Right forelimb (tissue), 1 donor: ENCODE results near the gene LIPJ.

Experiments used
- DNase-seq: peaks from one replicate; pipeline ENCODE4 v3.0.0-alpha.2; 2018

The LIPJ gene, protein sequence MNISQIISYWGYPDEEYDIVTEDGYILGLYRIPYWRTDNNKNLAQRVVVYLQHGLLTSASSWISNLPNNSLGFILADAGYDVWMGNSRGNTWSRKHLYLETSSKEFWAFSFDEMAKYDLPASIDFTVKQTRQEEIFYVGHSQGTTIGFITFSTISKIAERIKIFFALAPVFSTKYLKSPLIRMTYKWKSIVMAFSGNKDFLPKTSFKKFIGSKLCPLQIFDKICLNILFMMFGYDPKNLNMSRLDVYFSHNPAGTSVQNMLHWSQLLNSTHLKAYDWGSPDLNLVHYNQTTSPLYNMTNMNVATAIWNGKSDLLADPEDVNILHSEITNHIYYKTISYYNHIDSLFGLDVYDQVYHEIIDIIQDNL

DNA sequence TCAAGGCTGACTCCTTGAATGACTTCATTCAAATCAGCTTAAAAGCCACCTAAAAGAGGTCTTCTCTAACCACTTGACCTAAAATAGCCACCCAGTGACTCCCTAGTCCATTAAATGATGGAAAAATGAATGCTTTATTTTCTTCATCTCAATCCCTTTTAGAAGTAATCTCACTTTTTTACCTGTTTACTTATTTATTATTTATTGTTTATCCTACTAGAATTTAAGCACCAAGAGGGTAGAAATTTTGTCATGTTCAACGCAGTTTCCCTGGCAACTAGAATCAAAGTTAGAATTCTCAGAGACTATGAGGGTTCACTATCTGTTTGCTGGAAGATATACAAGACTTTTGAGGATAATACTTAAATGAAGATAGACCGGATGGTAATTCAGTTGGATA is at the start of gene LIPJ:
Gene LIPJ (plus strand): TSS at position 301 of the 400 bp plus-strand sequence. CDS start 3,926 bp downstream, outside the sequence.
- DNase-seq = no peak

- no peak for DNase-seq
Observed at GRCh38 chr10:88537322-88537721, 49.2 kb upstream of the LIPJ start.

- no peak for DNase-seq
Observed at GRCh38 chr10:88538048-88538447, 48.5 kb upstream of the LIPJ start.

DNA sequence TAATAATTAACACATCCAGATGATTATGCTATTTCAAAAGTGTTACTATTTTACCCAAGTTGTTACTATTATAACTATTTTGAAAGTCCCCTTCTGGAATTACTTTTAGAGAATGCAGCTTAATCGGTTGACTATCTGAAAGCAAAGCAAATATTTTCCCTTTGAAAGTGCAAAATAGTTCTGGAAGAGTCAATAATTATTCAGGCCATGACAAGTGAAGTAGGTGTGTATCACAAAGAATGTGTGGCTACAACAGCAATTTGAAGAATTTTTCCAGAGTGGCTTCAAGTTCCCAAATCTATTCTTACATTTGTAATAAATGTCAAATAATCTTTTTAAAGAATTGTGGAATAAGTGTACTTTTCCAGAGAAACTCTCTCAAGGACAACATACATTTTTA is 46.2 kb upstream of the LIPJ start:
- DNase-seq = no peak

GRCh38 chr10:88541116-88541626 is 45.4 kb upstream of the LIPJ start:
- DNase-seq = no peak

GRCh38 chr10:88542522-88542921 is 44.0 kb upstream of the LIPJ start:
- no peak for DNase-seq

- no peak for DNase-seq
Observed at GRCh38 chr10:88544140-88544870, 42.3 kb upstream of the LIPJ start.

- DNase-seq = no peak
Observed at GRCh38 chr10:88545359-88545758, 41.2 kb upstream of the LIPJ start.

DNA sequence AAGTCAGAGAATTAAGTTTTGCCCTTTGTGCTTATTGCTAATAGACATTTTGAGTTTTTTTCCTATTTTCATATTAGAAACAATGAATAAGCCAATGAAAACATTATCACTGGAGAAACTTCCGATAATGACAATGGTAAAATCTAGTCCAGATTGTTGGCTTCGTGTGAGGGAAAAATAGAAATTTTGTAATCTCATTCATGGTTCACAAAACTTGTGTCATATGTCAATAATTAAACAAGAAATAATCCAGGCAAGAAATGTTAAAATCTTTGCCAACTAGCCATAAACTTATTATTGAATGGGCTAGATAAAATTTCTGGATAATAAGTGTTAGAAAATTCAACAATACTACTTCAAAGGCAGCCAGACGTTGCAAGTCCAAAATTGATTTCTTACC is 40.1 kb upstream of the LIPJ start:
- no peak for DNase-seq

DNA sequence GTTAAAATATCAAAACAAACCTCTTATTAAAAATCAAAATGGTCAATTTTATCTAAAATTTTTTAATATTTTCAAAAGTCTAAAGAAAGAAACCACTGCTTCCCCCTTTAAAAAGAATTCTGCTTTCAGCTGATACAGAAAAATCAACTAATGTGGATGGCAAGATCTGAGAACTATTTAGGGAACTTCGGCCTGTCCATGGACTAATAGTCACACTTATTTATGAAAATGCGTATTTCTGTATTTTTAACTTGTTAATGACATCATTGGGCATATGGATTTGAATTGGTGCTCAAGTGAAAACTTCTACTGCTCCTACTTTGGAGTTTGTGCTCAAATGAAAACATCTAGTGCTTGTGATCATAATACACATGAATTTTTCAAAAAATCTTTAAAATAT is 35.3 kb upstream of the LIPJ start:
- DNase-seq = no peak

DNA sequence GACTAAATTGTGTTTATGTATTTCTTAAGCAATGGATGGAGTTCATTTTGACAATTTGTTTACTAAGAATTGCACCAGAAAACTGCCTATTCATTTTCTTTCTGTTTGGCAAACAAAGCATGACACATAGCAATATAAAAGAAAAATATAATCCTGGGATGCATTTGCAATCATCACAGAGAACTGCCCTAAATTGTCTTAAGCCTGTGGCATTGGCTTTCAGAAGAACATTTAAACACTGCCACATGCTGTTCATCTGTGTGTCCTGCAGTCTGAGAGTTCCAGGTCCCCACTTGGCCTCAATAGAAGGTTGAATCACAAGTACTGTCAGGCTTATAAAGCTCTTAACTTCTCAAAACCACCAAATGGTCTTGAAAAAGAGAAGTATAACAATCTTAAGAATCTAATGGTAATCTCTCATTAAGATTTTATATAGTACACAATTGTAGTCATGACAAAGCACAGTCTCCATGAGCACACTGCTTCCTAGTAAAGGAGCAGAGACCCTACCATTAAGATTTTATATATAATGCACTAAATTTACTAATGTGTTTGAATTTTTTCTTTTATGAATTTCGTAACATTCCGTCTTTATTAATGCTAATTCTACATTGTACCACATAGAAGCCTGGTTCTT is 33.3 kb upstream of the LIPJ start:
- no peak for DNase-seq

DNA sequence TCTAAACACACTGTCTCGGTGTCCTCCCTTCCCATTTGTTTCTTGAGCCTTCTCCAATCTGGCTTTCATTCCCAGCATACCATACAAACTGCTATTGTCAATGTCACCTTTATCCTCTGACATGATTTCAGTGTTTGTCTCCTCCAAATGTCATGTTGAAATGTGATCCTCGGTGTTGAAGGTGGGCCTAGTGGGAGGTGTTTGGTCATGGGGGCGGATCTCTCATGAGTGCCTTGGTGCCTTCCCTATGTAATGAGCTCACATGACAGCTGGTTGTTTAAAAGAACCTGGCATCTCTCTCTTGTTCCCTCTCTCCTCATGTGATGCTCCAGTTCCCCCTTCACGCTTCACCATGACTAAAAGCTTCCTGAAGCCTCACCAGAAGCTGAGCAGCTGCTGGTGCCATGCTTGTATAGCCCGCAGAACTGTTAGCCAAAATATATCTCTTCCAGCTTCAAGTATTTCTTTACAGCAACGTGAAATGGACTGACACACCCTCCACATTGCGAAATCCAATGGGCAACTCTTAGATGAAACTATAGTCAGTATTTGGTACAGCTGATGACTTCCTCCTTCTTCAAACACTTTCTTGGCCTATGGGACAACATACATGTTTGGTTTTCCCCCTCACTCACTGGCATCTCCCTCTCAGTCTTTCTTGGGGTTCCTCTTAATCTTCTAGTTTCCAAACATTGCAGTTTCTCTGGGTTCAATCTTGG is 31.2 kb upstream of the LIPJ start:
- DNase-seq = no peak

- DNase-seq = no peak
Observed at GRCh38 chr10:88557256-88557655, 29.3 kb upstream of the LIPJ start.

- no peak for DNase-seq
Observed at GRCh38 chr10:88557658-88558057, 28.9 kb upstream of the LIPJ start.

DNA sequence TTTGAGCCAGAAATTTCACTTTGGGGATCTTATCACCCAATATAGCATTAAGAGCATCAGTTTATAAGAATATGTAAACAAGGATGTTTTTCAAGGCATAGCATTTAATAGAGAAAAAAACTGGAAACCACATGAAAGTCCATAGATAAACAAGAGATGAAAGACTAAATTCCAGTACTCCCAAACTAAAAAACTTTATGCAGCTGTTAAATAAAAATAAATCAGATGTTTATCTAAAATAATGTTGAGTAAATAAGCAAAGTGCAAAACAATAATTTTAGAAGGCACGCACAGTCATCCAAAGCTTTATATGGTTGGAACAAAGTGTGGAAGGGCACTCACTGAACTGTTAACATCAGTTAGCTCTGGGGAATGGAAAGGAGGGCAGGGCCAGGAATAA is 24.4 kb upstream of the LIPJ start:
- DNase-seq = no peak

DNA sequence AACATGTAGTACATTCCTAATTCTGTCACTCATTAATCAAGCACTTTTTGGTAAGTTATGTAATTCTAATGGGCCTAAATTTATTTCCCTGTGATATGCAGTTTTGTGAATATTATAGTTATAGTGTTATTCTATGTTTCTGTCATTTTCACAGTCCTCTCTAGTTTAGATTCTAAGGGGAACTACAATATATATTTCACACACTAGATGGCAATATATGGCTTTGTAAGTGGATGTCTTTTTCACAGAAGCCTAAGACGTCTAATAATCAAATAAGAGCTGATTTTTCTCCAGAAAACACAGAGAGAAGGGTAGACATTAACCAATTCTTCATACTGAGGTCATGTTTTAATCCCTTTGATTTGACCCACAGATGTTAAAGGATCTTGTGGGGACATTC is 21.5 kb upstream of the LIPJ start:
- DNase-seq = no peak

- no peak for DNase-seq
Observed at GRCh38 chr10:88582411-88582805, 4.2 kb upstream of the LIPJ start.

DNA sequence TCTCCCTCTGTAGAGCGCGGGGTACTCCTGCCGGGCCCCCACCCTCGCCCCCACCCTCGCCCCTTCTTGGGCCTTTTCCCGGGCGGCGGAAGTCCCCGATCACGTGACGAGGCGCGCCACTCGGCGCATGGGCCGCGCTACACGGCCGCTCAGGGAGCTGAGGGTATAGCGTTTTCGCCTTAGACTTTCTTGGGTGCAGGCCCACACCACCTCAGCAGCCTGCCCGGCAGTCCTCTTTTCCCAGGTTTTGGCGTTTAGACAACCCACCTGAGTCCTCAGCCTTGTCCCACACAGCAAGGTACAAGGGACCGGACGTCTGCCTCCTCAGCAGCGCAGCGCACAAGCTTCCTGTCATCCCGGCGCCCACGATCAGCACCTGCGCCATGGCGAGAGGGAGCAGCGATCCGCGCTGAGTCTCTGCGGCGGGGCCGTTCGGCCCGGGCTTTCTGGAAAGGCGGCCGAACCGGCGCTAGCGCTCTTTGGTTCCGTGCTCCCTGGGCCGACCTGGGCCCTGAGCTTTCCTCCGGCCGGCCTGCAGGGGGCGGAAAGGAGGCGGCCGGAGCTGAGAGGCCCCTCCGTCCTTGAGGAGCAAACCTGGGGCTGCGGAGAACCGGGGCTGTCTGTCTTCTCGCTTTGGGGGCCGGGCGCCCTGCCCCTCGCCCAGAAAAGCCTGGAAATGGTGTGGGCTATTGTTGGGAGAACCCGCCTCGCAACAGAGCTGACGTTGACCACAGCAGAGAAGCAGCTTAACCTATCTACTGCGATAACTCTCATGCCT is 3.6 kb upstream of the LIPJ start, which contains the start of gene RNLS:
Gene RNLS (minus strand): TSS at position 513 of the 778 bp plus-strand sequence.
- peak; percentile 85 for DNase-seq

- no peak for DNase-seq
Observed at GRCh38 chr10:88583584-88583957, 3.0 kb upstream of the LIPJ start.

DNA sequence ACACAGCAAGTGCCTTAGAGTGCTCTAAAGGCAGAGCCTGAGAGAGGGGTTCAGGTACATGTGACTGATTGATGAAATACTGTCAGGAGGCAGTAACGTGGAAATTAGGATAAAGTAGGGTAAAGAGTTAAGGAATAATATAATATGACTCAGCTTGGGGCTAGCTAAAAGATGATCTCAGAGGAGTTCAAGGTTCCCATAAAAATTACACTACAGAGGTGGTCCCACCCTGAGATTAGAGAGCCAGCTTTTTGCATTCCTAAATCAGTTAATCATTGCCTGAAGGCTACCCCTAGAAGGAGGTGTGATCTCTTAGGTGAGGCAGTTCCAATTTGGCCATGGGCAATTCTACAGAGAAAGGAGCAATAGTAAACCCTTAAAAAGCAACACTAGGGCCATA is 5.8 kb downstream of the LIPJ start:
- no peak for DNase-seq

DNA sequence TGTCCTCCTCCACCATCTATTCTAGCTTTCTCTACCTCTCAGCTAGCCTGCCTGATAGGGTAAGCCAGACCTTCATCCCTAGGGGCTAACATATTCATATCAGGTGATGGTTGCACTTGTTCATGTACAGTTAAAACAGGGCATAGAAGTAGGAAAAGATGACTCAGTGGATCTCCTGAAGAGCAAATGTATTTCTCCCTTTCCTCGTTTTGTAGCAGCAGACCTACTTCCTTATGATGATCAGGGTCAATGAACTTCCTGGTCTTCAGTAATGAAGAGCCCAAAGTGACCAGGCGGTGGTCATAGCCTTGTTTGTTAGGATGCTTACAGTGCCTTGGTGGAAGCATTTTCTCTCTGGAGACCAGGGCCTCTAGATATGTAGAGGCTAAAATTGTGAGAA is 6.3 kb downstream of the LIPJ start:
- DNase-seq = no peak

DNA sequence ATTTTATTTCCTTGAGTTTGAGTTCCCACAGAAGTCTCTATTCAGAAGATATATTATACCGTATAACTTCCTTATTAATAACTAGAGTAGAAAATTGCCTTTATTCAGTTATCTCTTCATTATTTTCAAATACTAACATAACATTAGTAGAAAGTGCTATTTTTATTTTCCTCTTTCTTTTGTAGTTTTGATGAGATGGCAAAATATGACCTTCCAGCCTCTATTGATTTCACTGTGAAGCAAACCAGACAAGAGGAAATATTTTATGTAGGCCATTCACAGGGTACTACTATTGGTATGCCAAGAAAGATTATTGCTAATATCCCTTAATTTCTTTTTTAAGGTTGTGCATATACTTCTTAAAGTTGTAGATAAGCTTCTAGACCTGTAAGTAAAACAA is 7.9 kb downstream of the LIPJ start:
- no peak for DNase-seq
